DMS53 (cell line): ENCODE results near the gene IQCN.
A peak's percentile ranks its signal among the peaks of the same experiment; 100 is the strongest.

Experiments used
- DNase-seq: peaks from one replicate; lab custom pipeline; 2025; lab: John Stamatoyannopoulos, UW

IQCN gene

DNA sequence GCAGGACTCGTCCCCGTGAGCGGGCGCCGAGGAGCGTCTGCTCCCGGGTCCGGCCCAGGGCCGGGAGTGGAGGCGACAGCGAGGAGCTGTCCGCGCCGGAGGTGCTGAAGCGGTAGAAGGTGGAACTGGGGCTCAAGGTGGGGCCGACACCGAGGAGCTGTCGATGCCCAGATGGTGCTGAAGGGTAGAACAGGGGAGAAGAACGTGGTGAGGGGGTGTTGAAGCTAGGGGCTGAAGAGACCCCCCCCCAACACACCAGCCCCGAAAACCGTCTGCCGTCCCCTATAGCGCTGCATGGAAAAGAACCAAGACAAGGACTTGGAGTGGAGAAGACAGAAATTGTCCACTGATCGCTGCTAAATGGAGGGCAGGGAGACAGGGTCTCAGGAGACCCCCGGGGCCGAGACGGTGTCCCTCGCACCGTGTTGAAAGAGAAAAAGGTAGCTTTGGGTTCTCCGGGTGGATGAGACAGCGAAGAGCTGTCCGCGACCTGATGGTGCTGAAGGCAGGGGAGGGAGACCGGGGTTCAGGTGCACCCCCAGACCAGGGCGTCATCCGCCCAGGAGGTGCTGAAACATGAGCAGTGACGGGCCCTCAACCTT lies 40.9 kb downstream of the IQCN start:
- peak; percentile 84 for DNase-seq

DNA sequence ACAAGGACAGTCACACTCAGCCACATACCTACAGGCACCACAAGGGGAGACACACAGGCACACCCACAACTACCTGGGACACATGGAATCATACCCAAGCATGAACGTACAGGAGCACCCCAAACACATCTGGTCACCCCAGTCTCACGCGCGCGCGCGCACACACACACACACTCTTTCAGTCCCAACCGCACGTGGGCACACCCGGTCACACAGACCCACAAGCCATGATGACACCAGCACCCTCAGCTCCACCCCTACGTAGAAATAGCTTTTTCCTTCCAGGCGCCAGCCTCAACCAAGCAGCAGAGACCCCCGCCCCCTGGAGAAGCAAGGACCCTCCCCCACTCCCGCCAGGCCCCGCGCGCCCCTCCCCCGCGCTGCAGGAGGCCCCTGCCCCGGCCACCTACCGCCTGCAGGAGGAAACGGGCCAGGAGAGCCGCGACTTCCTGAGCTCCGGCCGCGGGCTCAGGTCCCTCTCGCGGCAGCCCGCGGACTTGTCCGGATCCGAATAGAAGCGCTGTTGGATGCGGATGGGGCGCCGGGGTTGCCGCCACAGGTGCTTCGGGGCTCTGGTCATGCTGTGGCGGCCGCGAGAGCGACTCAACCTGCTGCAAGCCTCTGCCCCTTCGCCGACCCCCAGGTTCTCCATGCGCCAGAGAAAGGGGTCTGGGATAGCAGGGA lies 41.6 kb downstream of the IQCN start:
- peak; percentile 87 for DNase-seq

DNA sequence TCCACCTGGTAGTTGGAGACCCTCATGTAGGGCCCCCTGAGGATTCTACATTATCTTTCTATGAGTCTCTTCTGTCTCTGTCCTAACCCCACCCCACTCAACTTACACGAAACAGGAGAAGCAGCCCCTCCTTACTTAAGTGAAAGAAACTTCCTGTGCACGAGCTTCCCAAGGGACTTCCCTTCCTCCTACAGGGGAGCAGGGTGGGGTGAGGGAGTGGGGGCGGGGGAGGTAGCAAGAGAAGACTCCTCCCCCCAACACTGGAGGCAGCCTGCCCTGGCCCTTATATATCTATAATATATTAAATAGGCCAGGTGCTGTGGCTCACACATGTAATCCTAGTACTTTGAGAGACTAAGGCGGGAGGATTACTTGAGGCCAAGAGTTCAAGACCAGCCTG lies 42.5 kb downstream of the IQCN start:
- no peak for DNase-seq

DNA sequence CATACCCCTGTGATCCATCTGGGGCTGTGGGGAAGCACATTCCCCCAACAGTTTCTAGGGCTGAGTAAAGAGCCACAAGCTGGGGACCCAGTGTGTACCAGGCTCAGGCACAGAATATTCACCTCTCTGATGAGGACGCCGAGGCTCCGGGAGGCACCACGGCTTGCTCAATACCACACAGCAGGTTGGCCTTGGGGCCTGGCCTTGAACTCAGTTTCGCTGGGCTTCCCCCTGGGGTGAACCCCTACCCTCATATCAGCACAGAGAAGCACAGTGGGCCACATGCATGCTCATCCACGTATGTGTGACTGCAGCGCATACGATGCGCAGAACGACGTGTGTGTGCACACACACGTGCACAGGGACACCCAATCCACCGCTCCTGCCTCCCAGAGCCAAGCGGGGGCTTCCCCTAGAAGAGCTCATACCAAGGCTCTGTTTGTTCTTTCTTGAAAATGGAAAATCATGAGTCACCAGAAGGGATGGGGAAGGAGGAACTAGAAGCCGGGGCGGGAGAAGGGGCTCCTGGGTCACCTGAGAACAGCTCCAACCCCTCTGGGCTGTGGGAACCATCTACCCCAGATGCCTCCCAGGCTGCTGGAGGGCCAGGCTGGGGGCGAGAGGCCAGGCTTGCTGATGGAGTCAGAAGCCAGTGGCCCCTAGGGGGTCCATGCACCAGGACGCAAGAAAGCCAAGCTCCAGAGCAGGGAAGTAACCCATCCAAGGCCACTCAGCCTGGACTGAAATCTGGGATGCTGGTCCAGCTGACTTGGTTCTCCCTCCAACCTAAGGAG lies 43.1 kb downstream of the IQCN start:
- DNase-seq, result no peak

DNA sequence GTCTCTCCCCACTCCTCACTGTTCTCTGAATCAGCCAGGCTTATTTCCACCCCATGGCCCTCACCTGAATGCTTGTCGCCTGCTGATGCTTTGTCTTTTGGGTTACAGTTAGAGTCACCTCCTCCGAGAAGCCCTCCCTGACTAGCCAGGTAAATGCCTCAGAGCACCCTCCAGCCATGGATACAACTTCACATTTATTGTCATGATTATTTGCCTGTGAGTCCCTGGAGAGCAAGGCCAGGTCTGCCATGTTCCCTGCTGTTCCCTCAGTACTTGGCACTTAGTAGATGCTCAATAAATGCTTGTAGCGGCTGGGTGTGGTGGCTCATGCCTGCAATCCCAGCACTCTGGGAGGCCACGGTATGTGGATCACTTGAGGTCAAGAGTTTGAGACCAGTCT lies 44.3 kb downstream of the IQCN start:
- DNase-seq, result no peak

DNA sequence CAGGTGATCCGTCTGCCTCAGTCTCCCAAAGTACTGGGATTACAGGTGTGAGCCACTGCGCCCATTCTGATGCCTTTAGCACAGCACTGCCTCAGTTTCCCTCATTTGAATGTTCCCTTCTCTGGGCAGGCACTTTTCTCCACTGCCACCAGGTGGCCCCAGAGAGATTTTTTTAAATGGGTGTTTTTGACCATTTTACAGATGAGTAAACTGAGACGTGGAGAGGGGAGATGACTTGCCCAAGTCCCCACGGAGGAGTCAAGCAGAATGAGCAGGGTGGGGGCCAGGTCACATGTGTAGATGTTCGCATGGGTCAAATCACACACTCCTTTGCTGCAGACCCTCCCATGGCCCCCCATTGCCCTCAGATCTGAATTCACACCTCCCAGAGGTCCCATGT lies 44.8 kb downstream of the IQCN start:
- peak; percentile 30 for DNase-seq

DNA sequence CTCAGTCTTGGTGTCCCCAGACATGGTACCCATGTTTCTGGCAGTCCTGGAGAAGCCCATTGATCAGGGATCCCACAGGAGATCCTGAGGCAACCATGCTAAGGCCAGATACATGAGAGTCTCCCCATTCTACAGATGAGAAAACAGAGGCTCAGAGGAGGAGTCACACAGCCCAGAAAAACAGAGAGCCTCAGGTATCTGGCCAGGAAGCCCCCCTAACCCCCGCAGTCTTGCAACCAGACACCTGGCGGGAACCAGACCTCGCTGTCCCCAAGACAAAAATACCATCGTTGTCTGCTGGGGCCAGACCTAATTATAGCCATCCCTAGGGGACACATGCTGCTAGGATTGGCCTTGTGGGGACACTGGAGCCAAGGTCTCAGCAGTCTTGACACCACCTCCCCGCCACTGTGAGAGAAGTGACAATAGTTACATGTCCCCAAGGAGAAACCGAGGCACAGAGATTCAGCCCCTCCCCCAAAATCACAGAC lies 46.4 kb downstream of the IQCN start:
- no peak for DNase-seq

DNA sequence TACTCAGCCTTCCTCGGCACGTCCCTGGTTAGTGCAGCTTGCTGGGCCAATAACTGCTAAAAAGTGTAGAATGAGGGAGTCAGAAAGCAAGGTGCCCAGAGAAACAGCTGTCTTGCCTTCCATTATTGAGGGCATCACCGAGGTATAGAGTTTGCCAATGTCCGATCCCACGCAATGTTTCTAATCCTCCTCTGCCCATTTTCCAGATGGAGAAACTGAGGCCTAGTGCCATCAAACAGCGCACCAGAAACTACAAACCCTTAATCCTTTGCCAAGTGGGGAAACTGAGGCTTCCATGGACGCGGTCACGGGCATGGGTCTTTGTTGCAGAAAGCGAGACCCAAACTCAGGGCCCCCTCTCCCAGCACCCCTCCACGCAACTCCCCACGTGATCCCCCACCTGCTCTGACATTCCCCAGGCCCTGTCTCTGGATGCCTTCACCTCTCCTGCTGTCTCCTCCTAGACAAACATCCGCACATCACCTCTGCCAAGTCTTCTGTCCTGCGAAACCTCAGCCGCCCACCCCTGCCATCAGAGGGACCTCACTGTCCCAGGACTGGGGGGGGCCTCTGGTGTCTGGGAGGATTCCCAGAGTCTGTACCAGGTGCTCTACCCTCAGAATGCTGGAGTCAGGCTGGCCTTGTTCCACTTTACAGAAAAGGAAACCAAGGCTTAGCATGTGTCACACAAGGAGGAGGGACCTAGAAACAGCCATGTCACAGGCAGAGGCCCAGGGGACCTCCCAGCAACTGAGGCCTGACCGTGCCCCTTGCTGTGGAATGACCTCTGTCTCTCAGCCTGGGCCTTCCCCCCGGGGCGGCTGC lies 47.1 kb downstream of the IQCN start:
- DNase-seq, result no peak

DNA sequence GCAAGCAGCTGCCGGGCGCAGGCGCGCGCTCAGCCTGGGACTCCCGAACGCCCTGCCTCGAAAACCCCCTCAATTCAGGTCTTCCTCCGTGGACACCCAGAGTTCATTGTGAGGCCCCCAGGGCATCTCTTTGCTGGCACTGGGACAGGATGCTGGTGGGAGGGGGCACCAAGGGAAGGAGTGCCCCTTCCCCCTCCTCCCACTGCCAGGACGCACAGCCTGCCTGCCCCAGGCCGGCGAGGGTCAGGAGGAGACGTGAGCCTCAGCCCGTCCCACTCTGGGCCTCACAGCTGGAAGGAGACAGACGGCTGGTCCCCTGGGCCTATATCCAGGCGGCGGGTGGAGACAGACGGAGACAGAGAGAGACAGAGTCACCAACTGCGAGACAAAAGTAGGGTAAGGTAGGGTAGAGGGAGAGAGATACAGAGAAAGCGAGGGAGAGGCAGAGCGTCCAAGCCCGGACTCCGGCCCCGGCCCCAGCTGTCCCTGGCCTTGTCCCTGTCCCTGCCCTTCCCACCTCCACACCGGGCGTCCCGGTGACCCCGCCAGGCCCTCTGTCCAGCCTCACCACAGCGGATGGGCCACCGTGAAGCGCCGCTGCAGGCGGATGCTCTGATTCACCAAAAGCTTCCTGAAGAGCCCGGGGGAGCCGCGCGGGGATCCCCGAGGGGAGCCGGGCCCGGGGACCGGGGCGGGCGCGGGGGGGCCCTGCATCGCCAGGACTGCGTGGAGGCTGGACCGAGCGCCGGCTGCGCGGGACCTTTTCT lies 48.4 kb downstream of the IQCN start, which contains the start of gene PDE4C:
Gene PDE4C, minus strand, starts transcription at position 737 of the 767 bp plus-strand sequence. Its CDS starts 23 bp downstream, at position 714.
- peak; percentile 68 for DNase-seq

DNA sequence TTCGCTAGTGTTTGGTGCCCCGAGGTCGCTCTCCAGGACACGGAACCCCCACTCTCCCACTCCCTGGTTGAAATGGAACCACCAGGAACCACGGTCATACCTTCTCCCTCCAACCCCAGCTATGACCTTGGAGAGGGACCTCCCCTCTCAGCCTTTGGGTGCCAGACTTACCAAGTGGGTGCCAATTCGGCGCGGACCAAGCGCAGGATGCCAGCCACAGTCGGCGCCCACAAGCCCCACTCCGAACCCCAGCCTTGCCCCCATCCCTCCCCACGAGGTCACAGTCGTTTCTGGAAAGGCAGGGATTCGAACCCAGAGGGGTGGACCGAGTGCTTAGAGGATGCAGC lies 48.9 kb downstream of the IQCN start:
- DNase-seq, result no peak

DNA sequence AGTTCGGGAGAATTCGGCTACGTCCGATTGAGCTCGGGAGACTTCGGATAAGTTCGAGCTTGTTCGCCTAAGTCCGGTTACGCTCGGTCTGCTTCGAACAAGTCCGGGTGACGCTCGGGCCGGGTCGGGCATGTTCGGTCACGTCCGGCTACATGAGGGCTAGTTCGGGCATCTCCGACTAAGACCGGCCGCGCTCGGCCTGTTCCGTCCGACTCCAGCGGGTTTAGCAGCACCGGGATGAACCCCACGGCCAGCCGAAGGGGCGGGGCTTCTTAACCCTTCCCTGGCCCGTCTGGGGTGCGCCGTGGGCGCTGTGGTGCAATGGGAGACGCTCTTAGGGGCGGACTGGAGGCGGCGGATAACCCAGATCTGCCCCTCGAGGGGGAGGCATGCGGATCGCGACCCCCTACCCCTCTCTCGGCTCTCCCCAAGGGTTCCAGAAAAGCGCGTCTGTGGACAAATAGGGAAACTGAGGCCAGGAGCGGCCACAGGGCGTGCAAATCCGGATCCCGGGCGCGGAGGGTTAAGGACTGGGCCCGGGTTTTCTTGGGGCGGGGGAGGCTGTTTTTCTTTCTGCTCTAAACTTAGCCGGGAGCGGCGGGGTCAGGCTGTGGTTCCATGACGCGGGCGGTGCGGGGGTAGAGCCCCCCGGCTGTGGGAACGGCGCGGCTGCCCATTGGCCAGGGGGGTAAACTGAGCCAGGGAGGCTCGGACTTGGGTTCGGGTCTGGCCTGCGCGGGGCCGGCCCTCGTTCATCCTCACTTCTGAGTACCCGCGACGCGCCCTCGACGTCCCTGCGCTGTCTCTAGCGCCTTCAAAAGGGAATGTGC lies 49.5 kb downstream of the IQCN start:
- peak; percentile 99 for DNase-seq

DNA sequence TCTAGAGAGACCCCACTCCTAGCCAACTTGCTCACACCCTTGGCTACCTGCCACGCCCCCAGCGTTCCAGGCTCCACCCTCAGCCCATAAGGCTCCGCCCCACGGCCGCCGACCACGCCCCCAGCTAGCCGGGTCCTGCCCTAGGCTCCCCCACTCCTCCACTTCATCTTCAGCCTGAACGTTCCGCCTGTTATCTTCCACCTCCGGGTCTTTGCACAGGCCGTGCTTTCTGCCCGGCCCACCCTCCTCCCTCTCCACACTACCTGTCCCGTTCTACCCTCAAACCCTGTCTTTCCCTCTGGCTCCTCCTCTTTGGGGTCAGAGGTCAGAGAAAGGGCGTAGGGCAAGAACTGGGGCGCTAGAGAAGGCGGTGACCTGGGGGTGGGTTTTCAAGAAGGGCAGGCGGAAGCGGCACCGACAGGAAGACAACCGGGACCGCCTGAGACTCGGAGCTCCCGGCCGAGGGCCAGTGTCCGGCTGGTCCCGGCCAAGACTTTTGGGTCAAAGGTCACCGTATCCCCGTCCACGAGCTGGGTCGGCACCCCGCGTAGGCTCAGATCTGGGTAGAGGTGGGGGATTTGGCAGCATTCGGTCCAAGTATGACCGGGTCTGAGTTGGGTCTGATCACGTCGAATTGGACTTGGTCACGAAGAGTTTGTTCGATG lies 50.3 kb downstream of the IQCN start:
- peak; percentile 74 for DNase-seq

DNA sequence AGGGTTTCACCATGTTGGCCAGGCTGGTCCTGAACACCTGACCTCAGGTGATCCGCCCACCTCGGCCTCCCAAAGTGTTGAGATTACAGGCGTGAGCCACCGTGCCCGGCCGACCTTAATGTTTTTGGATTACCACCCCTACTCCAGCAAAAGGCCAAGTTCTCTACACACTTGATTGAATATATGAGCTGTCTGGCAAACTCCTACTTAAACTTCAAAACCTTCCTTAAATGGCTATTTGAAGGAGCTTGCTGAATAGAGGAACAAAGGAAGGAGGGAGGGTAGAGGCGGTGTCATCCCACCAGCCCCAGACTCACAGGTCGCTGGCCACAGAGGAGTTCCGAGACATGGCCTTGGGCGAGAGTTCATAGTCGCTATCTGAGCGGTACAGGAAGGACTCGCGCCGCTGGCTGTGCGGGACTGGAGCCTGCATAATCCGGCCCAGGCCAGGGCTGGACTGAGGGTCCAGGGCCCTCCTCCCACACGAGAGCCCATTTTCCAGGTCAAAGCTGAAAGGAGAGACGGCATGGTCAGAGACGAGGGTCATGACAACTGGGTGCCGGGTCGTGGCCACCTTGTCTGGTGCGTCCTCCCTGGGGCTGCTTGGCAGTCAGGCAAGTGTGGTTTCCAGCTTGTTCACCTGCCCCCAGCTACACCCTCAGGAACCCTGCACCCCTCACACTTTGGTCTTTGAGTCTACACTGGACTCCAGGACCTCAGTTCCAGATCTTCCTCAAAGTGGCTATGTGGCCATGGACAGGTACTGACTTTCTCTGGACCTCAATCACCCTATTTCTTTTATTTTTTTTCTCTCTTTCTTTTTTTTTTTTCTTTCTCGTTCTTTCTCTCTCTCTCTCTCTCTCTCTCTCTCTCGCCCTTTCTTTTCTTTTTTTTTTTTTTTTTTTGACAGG lies 52.2 kb downstream of the IQCN start:
- DNase-seq, result no peak

DNA sequence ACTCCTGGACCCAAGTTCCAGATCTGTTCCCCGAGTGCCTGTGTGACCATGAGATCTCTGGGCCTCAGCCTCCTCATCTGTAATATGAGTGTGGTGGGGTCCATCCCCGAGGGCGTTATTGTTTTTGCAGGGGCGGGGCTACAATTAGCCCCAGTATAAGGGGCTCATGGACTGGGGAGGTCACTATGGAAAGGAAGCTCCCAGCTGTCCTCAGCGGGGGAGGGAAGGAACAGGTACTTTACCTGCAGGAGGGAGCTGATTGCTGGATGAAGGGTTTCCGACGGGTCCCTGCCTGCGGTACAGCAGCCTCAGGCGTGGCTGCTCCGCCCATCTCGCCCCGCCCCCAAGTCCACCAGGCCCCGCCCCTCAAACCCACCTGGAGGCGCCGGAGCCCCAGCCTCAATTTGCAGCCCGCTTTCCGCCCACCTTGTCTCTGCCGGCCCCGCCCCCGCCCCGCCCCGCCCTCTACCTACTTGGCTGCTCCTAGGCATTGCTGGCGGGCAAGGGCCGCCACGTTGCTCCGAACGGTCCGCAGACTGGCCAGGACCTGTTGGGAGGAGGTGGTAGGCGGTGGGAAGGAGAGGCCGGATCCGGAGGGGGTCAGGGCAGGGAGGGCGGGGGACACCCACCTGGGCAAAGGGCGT lies 53.5 kb downstream of the IQCN start:
- peak; percentile 58 for DNase-seq

DNA sequence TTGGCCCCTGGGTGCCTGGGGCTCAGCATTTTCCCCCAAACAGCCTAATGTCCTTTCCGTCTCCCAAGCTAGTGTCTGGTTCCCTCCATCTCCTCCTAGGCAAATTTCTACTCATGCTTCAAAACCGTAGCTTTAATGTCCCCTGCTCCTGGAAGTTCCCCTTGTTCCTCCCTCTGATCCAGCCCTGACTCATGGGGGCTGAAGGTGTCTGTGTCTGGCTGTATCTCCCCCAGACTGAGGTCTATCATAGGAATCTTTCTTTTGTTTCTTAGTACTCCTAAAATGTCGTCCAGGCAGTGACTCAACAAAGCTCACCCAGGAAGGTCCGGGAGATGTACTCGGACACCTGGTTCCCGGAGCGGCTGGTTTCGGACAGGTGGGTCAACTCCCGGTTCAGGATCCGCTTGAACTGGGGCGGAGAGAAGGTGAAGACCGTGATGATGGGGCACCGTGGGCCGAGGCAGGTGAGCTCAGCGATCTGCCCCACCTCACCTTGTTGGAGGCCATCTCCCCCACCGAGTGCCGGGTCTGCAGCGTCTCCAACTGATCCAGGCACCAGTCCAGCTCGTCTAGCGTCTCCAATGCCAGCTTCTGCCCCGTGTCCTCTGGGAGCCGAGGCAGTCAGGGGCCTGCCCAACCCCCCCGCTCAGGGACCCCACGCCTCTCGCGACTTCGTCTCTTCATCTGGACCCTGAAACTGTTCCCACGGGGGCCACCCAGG lies 54.2 kb downstream of the IQCN start:
- no peak for DNase-seq

DNA sequence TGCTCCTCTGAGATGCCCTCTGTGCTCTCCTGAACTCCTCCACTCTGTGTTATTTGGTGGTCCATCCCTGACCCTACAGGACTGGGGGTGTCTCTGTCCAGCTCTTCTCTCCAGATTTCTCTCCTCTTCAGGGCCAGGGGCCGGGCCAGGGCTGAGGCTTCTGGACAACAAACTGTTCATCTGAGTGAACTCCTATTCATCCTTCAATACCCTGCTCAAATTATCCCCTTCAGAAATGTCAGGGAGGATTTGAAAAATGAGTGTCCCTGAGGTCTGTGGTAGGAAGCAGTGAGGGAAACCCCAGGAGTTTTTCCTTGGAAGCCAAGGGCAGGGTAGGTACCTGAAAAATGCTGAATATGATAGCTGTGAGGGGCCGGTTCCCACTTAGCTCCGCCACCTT lies 55.7 kb downstream of the IQCN start:
- DNase-seq, result no peak

DNA sequence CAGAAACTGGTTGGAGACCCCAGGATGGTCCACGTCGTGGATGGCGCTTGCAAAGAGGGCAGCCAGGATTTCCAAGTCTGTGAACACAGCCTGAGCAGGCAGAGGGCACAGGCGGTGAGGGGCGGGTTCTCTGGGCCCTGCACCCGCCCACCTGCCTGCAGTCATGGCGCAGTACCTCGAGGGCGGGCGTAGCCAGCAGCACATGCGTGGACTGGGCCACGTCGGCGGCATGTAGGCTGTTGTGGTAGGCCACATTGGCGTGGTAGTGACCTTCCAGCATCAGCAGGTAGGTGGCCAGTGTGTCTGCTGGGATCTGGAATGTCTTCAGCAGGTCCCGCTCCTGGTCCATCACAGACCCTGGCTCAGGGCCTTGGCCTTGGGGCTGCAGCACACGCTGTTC lies 56.1 kb downstream of the IQCN start:
- DNase-seq, result no peak

DNA sequence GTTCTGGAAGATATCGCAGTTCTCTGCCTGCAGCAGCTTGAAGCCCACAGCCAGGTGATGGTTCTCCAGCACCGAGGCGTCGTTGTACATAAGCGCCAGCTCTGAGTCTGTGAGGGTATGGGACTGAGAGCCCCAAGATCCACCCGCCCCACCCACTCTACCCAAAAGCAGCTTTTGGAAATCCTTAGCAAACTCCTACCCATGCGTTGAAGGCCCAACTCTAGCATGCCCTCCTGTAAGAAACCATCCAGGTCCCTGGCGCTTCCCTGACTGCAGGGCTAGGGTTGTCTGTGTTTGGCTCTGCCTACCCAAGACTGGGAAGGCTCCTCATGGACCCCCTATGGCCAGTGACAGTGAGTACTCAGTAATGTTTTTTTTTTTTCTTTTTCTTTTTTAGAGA lies 57.5 kb downstream of the IQCN start:
- no peak for DNase-seq
